OCI-LY7 (cell line): ENCODE results near the gene C9. TPM values are rescaled to one million over a fixed set of nuclear protein-coding genes. Genes with fewer than 3 reads are reported as not detected.

ENCODE experiments used
- BruUV-seq: library from RNA; stranded (reverse); fragments of 400-500 nt; replicated peaks from 2 replicates; lab custom pipeline; 2021; lab: Mats Ljungman, UMichigan
- CTCF ChIA-PET: fragments of 300-600 bp; sonication (Branson Sonifier 250); formaldehyde crosslinking; loops from one replicate; lab custom pipeline; 2022; ENCODE audit warnings: antibody characterized with exemption; ENCODE audit not compliant: unreplicated experiment; lab: Charles Lee
- POLR2A ChIA-PET: fragments of 300-600 bp; sonication (Branson Sonifier 250); formaldehyde crosslinking; loops from one replicate; lab custom pipeline; 2022; ENCODE audit warnings: antibody characterized with exemption; lab: Charles Lee
- DNase-seq: peaks from one replicate; pipeline ENCODE4 v3.0.0-alpha.2; 2015; ENCODE audit warnings: low spot score
- H2AFZ ChIP-seq: fragments of 200-600 bp; sonication (generic), shearing (Covaris generic); 2 replicates; pipeline ENCODE4 v1.6.1; 2014; ENCODE audit warnings: mild to moderate bottlenecking, antibody characterized with exemption, low read length, moderate library complexity
- H3K27ac ChIP-seq: fragments of 200-600 bp; sonication (generic); 2 replicates; pipeline ENCODE4 v1.5.1; 2014; ENCODE audit warnings: mixed run types, low read depth, mild to moderate bottlenecking, moderate library complexity, low read length, inconsistent platforms; ENCODE audit not compliant: poor library complexity, severe bottlenecking
- H3K36me3 ChIP-seq: fragments of 200-600 bp; sonication (generic); 2 replicates; pipeline ENCODE4 v1.6.1; 2014; ENCODE audit warnings: mild to moderate bottlenecking, antibody characterized with exemption, low read length, moderate library complexity, mixed read lengths; ENCODE audit not compliant: insufficient read depth
- H3K4me1 ChIP-seq: fragments of 200-600 bp; sonication (generic); 2 replicates; pipeline ENCODE4 v1.5.1; 2014; ENCODE audit warnings: mild to moderate bottlenecking, low read length; ENCODE audit not compliant: insufficient read depth, poor library complexity, severe bottlenecking
- H3K4me2 ChIP-seq: fragments of 200-600 bp; sonication (generic); 2 replicates; pipeline ENCODE4 v1.6.1; 2014; ENCODE audit warnings: mild to moderate bottlenecking, low read length
- H3K4me3 ChIP-seq: fragments of 200-600 bp; sonication (generic); 2 replicates; pipeline ENCODE4 v1.5.1; 2014; ENCODE audit warnings: mild to moderate bottlenecking, low read depth, low read length; ENCODE audit not compliant: poor library complexity, severe bottlenecking
- H3K79me2 ChIP-seq: fragments of 200-600 bp; sonication (generic); 2 replicates; pipeline ENCODE4 v1.6.1; 2016; ENCODE audit warnings: low read depth, mild to moderate bottlenecking, low read length, moderate library complexity, mixed read lengths; ENCODE audit not compliant: insufficient read depth
- H3K9me2 ChIP-seq: fragments of 200-600 bp; sonication (generic); 2 replicates; pipeline ENCODE4 v1.6.1; 2016; ENCODE audit warnings: mild to moderate bottlenecking, low read length, mixed read lengths; ENCODE audit not compliant: insufficient read depth
- H3K9me3 ChIP-seq: fragments of 200-600 bp; sonication (generic); 2 replicates; pipeline ENCODE4 v1.6.1; 2014; ENCODE audit warnings: mild to moderate bottlenecking, mixed run types, low read length, mixed read lengths
- H4K20me1 ChIP-seq: fragments of 200-600 bp; sonication (generic); 2 replicates; pipeline ENCODE4 v1.6.1; 2014; ENCODE audit warnings: mild to moderate bottlenecking, antibody characterized with exemption, low read length, moderate library complexity, mixed read lengths; ENCODE audit not compliant: insufficient read depth
- CTCF ChIP-seq: fragments of 200-600 bp; sonication (generic); conservative IDR thresholded peaks from 2 replicates; pipeline ENCODE4 v1.5.1; 2014; ENCODE audit warnings: mild to moderate bottlenecking, antibody characterized with exemption, low read length, moderate library complexity, mixed read lengths
- EZH2phosphoT487 ChIP-seq: fragments of 200-600 bp; sonication (generic); IDR thresholded peaks from 2 replicates; pipeline ENCODE4 v1.6.1; 2018; ENCODE audit warnings: low read depth, borderline replicate concordance, mild to moderate bottlenecking, mixed run types, antibody characterized with exemption, low read length, moderate library complexity, mixed read lengths
- intact Hi-C: fragments of 100-400 bp; cut with micrococcal nuclease; formaldehyde crosslinking; loops from one replicate; pipeline ENCODE4 v1.10.0; 2022; ENCODE audit not compliant: unreplicated experiment
- total RNA-seq, 2 experiments: library from RNA; depleted of rRNA in 1 of 2; stranded (reverse); fragments of >200 nt in 1 of 2; shearing (Covaris generic) in 1 of 2; gene quantifications; 2 replicates each; pipeline ENCODE4 v1.2.3, GENCODE V29; 2014 to 2022

Gene C9
- total RNA-seq, 2 experiments from 2014 or later: not detected

GRCh38 chr5:39369123-39369815 lies 5.0 kb upstream of the C9 start:
- Histone ChIP-seq H3K27ac (no peak overlapping the region), H2AFZ (no peak overlapping the region), H3K79me2 (no peaks in the 10 kb centered on the region), H3K4me2 (no peak overlapping the region), H3K9me3 (no peaks in the 10 kb centered on the region), H3K4me1 (no peaks in the 10 kb centered on the region), H3K36me3 (no peaks in the 10 kb centered on the region), H3K9me2 (no peaks in the 10 kb centered on the region), H3K4me3 (no peak overlapping the region), H4K20me1 (no peaks in the 10 kb centered on the region)
- BruUV-seq: no TSS peak
- TF ChIP-seq CTCF (no peak), EZH2phosphoT487 (no peak)
- no peak for DNase-seq
- intact Hi-C loops: no loop called here
- ChIA-PET CTCF (no interaction called here), POLR2A (no interaction called here)

GRCh38 chr5:39368116-39368515 lies 3.8 kb upstream of the C9 start:
- ChIA-PET CTCF (no interaction called here), POLR2A (no interaction called here)
- no TSS peak for BruUV-seq

More at GRCh38 chr5:39368116-39368515, 3.8 kb upstream of the C9 start:
- Histone ChIP-seq H3K4me3 (no peak overlapping the region), H3K4me2 (no peak overlapping the region), H3K79me2 (no peaks in the 10 kb centered on the region), H3K27ac (no peak overlapping the region), H3K9me2 (no peaks in the 10 kb centered on the region), H2AFZ (no peak overlapping the region), H3K4me1 (no peaks in the 10 kb centered on the region), H3K9me3 (no peaks in the 10 kb centered on the region), H3K36me3 (no peaks in the 10 kb centered on the region), H4K20me1 (no peaks in the 10 kb centered on the region)
- DNase-seq: no peak
- intact Hi-C loops: no loop called here
- TF ChIP-seq CTCF (no peak), EZH2phosphoT487 (no peak)
